ENCODE measurements around the gene NR6A1.

DNA sequence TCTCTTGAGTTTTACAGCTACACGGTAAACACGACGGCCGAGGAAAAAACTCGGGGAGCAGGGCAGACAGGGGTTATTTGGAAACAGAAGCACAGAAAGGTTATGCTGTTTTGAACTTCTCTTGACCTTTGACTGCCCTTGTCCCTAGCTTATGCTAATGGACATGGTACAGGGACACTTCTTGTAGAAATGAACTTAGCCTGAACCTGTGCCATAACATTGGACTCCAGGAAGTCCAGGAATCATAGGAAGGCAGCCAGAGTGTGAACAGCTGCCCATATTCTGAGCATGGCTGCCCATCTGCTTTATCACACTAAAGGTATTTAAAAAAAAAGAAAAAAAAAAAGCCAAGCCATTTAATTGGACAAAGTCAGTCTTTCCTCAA lies 46.1 kb downstream of the NR6A1 start:
- TF ChIP-seq, protein P1, sequence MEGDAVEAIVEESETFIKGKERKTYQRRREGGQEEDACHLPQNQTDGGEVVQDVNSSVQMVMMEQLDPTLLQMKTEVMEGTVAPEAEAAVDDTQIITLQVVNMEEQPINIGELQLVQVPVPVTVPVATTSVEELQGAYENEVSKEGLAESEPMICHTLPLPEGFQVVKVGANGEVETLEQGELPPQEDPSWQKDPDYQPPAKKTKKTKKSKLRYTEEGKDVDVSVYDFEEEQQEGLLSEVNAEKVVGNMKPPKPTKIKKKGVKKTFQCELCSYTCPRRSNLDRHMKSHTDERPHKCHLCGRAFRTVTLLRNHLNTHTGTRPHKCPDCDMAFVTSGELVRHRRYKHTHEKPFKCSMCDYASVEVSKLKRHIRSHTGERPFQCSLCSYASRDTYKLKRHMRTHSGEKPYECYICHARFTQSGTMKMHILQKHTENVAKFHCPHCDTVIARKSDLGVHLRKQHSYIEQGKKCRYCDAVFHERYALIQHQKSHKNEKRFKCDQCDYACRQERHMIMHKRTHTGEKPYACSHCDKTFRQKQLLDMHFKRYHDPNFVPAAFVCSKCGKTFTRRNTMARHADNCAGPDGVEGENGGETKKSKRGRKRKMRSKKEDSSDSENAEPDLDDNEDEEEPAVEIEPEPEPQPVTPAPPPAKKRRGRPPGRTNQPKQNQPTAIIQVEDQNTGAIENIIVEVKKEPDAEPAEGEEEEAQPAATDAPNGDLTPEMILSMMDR (conservative IDR thresholded peaks at IDR 0.05; ENCODE audit: low read depth, low read length), result no peak
- TF ChIP-seq EZH2 (IDR thresholded peaks at IDR 0.05; ENCODE audit: low read length, unreplicated experiment), result no peak
